OCI-M2 (cell line): Measurements from ENCODE around the gene ANK2.

Source experiments
- DNase-seq: peaks from one replicate; lab custom pipeline; 2025; ENCODE audit not compliant: unreplicated experiment; lab: John Stamatoyannopoulos, UW

The ANK2 gene

GRCh38 chr4:113330200-113330599 lies 280.7 kb downstream of the ANK2 start:
- DNase-seq, result no peak

GRCh38 chr4:113331811-113332210 lies 282.4 kb downstream of the ANK2 start:
- no peak for DNase-seq

- DNase-seq, result no peak
Measured at GRCh38 chr4:113332701-113333100, 283.2 kb downstream of the ANK2 start.

GRCh38 chr4:113335746-113336145 lies 286.3 kb downstream of the ANK2 start:
- no peak for DNase-seq

GRCh38 chr4:113336556-113336955 lies 287.1 kb downstream of the ANK2 start:
- DNase-seq, result no peak

GRCh38 chr4:113339430-113339813 lies 290.0 kb downstream of the ANK2 start:
- no peak for DNase-seq

GRCh38 chr4:113344100-113344499 lies 294.6 kb downstream of the ANK2 start:
- DNase-seq, result no peak

GRCh38 chr4:113347245-113347644 lies 297.8 kb downstream of the ANK2 start:
- DNase-seq, result no peak

GRCh38 chr4:113349430-113349829 lies 300.0 kb downstream of the ANK2 start:
- DNase-seq, result no peak

GRCh38 chr4:113350576-113350975 lies 301.1 kb downstream of the ANK2 start:
- no peak for DNase-seq

GRCh38 chr4:113355550-113356371 lies 306.3 kb downstream of the ANK2 start:
- DNase-seq, result peak; percentile 65

- no peak for DNase-seq
Measured at GRCh38 chr4:113356453-113356852, 307.0 kb downstream of the ANK2 start.

- DNase-seq, result no peak
Measured at GRCh38 chr4:113358784-113359183, 309.3 kb downstream of the ANK2 start.

GRCh38 chr4:113365377-113365776 lies 315.9 kb downstream of the ANK2 start:
- no peak for DNase-seq

GRCh38 chr4:113368056-113368455 lies 318.6 kb downstream of the ANK2 start:
- DNase-seq, result no peak

- no peak for DNase-seq
Measured at GRCh38 chr4:113371111-113371510, 321.7 kb downstream of the ANK2 start.

GRCh38 chr4:113375964-113376666 lies 326.7 kb downstream of the ANK2 start:
- no peak for DNase-seq

GRCh38 chr4:113378836-113379235 lies 329.4 kb downstream of the ANK2 start:
- no peak for DNase-seq

- DNase-seq, result no peak
Measured at GRCh38 chr4:113382704-113383103, 333.3 kb downstream of the ANK2 start.

- no peak for DNase-seq
Measured at GRCh38 chr4:113383111-113383785, 333.8 kb downstream of the ANK2 start.

GRCh38 chr4:113384600-113384999 lies 335.1 kb downstream of the ANK2 start:
- no peak for DNase-seq
